EH (cell line): Measurements from ENCODE around the gene CFAP299.
A peak's percentile ranks its signal among the peaks of the same experiment; 100 is the strongest.

Experiments
- DNase-seq: peaks from one replicate; pipeline ENCODE4 v3.0.0-alpha.2; 2015; ENCODE audit warnings: low read depth

CFAP299 gene

GRCh38 chr4:80839281-80839680, 503.8 kb downstream of the CFAP299 start:
- DNase-seq, result no peak

- DNase-seq, result no peak
These were observed 504.3 kb downstream of the CFAP299 start for GRCh38 chr4:80839792-80840191.

GRCh38 chr4:80840396-80840795, 504.9 kb downstream of the CFAP299 start:
- DNase-seq, result peak; percentile 5

DNA sequence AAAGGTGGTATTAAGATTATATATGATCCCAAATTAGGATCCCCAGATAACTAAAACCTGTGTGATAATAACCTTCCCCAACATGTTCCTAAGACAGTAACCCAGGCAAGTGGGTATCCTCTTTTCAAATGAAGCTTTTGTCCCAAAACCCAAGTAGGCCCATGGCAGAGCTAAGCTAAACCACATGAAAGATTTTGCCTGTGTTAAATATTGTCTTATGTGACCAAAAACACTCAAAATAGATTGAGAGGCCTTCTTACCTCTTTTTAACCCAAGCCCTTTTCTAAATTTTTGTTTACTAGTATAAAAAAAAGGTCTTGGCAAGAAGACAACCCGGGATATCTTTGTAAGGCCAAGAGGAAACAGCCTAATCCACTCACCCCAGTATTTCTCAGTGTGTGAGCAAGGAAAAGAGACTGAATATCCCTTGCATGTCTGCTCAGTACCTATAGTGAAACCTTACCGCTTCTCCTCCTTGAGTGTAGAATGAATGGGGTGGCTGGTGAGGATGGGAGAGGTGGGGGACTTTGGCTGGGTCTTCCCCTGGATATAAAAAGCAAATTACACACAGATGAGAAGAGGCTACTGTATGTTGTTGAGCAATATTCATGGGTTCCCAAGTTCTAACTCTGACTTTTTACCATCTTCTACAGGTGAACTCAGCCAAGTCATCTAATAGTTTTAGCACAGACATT, 506.2 kb downstream of the CFAP299 start:
- DNase-seq, result no peak

GRCh38 chr4:80846210-80846609, 510.7 kb downstream of the CFAP299 start:
- DNase-seq, result no peak

- no peak for DNase-seq
These were observed 516.5 kb downstream of the CFAP299 start for GRCh38 chr4:80852061-80852460.

GRCh38 chr4:80873571-80873970, 538.0 kb downstream of the CFAP299 start:
- DNase-seq, result no peak

- no peak for DNase-seq
These were observed 539.4 kb downstream of the CFAP299 start for GRCh38 chr4:80874979-80875378.

- DNase-seq, result no peak
These were observed 540.1 kb downstream of the CFAP299 start for GRCh38 chr4:80875642-80876041.

GRCh38 chr4:80876810-80877209, 541.3 kb downstream of the CFAP299 start:
- DNase-seq, result no peak

GRCh38 chr4:80878218-80878617, 542.7 kb downstream of the CFAP299 start:
- no peak for DNase-seq

- no peak for DNase-seq
These were observed 562.2 kb downstream of the CFAP299 start for GRCh38 chr4:80897537-80898303.

DNA sequence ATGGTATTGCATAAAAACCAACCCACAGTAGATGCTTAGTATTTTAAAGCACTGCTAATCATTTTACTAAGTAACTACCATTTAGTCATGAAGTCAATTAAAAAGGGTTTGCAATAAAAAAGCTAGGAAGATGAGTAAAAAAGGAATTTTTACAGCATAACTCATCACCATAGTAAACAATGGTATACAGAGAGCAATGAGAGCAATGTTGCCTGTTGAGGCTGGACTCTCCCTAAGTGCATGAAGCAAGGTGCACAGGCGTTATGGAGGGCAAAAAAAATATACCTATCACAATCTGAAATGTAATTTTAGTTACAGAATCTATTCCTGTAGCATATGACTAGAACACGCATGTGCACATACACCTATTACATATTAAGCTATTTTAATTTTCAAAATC, 565.4 kb downstream of the CFAP299 start:
- no peak for DNase-seq

DNA sequence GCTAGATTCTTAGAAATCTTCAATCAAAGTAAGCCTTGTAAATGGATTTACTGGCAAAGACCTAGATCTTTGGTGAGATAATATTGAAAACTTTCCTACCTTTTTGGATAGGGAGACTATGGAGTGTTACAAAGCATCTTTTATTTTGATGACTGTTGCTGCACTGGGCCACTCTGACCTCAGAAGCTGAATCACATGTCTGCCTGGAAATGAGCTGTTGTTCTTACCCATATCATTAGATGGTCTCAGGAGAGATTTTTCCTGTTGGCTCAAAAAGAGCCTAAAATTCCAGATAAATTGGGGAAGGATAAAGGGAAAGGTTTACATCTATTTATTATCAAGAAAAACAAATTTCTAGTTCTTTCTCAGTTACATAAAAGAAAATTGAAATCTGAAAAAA, 567.5 kb downstream of the CFAP299 start:
- DNase-seq, result no peak

GRCh38 chr4:80909938-80910337, 574.4 kb downstream of the CFAP299 start:
- no peak for DNase-seq

GRCh38 chr4:80911458-80911857, 575.9 kb downstream of the CFAP299 start:
- DNase-seq, result no peak

GRCh38 chr4:80912350-80912749, 576.8 kb downstream of the CFAP299 start:
- no peak for DNase-seq

GRCh38 chr4:80913381-80913780, 577.9 kb downstream of the CFAP299 start:
- no peak for DNase-seq

- DNase-seq, result no peak
These were observed 581.2 kb downstream of the CFAP299 start for GRCh38 chr4:80916770-80917169.

DNA sequence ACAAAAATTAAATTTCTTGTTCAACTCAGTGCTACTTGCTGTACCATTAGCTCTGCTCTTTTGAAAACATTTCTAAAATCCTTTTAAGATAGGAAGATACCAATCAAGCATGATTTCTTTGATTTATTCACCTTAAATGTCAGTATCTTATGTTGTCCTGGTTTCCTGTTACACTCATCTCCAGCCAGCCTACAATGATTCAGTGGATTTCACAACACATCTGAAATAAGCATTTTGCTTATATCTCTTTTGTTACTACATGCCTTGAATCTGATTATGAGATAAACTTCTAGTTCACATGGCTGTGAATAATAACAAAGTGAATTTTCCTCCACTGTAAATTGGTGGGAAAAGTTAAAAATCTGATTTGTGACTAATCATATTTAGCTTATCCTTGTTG, 582.5 kb downstream of the CFAP299 start:
- DNase-seq, result peak; percentile 1

- DNase-seq, result no peak
These were observed 585.9 kb downstream of the CFAP299 start for GRCh38 chr4:80921441-80921840.

DNA sequence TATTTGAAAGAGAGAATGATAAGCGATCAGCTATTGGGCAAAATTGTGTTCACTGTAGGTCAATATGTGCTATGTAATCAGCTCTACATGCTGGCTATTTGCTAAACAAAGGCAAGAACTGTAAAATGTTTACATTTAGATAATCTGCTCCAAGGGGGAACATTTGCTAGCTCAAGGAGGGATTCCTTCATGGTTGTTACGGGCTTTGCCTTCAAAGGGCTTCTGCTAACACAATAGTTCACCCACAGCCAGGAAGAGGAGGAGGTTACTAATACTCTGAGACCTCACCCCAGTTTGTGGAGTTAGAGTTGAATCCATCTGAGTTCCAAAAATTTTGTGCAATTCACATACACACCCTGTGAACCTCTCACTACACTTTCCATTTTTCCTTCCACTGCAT, 587.4 kb downstream of the CFAP299 start:
- DNase-seq, result no peak

DNA sequence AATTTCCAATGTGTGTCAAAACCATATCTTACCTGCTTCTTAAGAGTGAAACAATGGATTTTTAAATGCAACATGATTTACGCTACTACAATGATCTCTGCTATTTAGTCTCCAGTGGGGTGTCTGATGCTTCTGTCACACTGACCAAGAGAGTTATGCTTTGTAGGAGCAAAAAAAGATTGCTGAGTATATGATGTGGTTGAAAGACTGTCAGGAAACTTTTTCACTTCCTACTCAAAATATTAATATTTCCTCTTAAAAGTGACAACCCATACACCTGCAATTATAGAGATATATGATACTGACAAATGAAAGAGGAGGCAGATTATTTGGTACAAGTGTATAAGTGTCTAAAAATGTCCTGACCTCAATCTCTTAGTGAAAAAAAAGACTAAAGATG, 589.8 kb downstream of the CFAP299 start:
- DNase-seq, result no peak

GRCh38 chr4:80926446-80926845, 590.9 kb downstream of the CFAP299 start:
- DNase-seq, result peak; percentile 3
